SK-N-SH (cell line): ENCODE measurements around the gene MAB21L3.

Experiments used
- CTCF ChIP-seq: fragments of 200-600 bp; sonication (generic); IDR thresholded peaks from 2 replicates; pipeline ENCODE4 v1.6.1; 2017; ENCODE audit warnings: antibody characterized with exemption, mild to moderate bottlenecking, moderate library complexity
- ELF1 ChIP-seq: IDR thresholded peaks from 2 replicates; pipeline ENCODE4 v1.4.0; 2012
- EP300 ChIP-seq, 2 experiments: IDR thresholded peaks; 2 replicates each; pipeline versions ENCODE4 v1.4.0 to v1.6.1; 2012; ENCODE audit warnings: borderline replicate concordance in 1 of 2, low read depth in 1 of 2, low read length in 1 of 2
- JUND ChIP-seq: IDR thresholded peaks from 2 replicates; pipeline ENCODE4 v1.4.0; 2012
- MAX ChIP-seq: IDR thresholded peaks from 2 replicates; pipeline ENCODE4 v1.4.0; 2012; ENCODE audit warnings: low read depth
- NRF1 ChIP-seq: IDR thresholded peaks from 2 replicates; pipeline ENCODE4 v1.6.1; 2012; ENCODE audit warnings: low read depth, mild to moderate bottlenecking, low read length
- SMC3 ChIP-seq: IDR thresholded peaks from 2 replicates; pipeline ENCODE4 v1.6.1; 2012; ENCODE audit warnings: low read depth, low read length, improper control_type of control experiment
- TAF1 ChIP-seq: IDR thresholded peaks from 2 replicates; pipeline ENCODE4 v1.6.1; 2012; ENCODE audit warnings: low read depth, mild to moderate bottlenecking, low read length, moderate library complexity, borderline replicate concordance
- TEAD4 ChIP-seq: IDR thresholded peaks from 2 replicates; pipeline ENCODE4 v1.4.0; 2012; ENCODE audit warnings: mild to moderate bottlenecking, borderline replicate concordance; ENCODE audit not compliant: insufficient read depth

GRCh38 chr1:116157096-116157495 is 45.9 kb downstream of the MAB21L3 start:
- no peak for TF ChIP-seq ELF1
- no peak for TF ChIP-seq NRF1
- no peak for TF ChIP-seq CTCF
- no peak for TF ChIP-seq TAF1
- no peak for TF ChIP-seq TEAD4
- no peak for TF ChIP-seq SMC3
- TF ChIP-seq MAX, result no peak
- TF ChIP-seq EP300 (IDR thresholded peaks at IDR 0.05; ENCODE audit: borderline replicate concordance in 1 of 2, low read depth in 1 of 2, low read length in 1 of 2), result no peak
- no peak for TF ChIP-seq JUND
